GM19372 (cell line): ENCODE data around the gene PRL.

Source experiments
- ATAC-seq: cut with Tn5 transposase; IDR thresholded peaks from one replicate; pipeline ENCODE4 v1.9.1; 2021; ENCODE audit warnings: mild to moderate bottlenecking, low read depth, moderate library complexity; ENCODE audit not compliant: unreplicated experiment

PRL gene

DNA sequence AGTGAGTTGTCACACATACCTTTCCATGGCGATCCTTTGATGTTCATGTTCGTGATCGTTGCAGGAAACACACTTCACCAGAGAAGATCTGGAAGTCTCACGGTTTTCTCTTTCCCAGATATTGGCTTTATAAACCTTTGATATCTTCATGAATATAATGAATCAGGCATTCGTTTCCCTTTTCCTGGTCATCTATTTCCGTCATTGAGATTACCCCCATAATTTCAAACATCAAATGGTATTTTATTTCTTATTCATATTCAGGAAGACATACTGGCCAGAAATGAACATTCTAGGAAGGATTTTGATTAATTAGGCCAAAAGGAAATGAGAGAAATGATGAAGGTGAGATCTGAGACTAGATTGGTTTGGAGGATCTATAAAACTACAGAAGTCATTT lies at the start of gene PRL:
PRL (minus strand) TSS at position 101 of the 400 bp plus-strand sequence; CDS start at position 47, 54 bp downstream.
- no peak for ATAC-seq

DNA sequence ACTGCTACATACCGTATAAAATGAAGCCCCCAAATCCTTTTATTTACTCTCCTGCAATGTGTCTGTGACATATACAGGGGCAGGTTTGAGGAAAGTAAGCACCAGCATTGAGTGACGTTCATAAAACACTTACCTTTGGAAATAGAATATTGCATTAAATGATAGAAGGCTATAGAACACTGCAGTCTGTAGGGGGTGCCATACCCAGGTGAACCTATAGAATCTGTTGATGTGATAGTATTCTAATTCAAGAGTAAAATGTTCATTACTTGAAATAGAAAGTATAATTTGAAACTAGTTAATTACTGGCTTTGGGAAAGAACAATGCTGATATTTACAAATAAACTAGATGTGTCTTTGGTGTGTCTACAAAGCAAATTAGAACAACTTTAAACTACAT lies 47.0 kb upstream of the PRL start:
- ATAC-seq, result no peak

DNA sequence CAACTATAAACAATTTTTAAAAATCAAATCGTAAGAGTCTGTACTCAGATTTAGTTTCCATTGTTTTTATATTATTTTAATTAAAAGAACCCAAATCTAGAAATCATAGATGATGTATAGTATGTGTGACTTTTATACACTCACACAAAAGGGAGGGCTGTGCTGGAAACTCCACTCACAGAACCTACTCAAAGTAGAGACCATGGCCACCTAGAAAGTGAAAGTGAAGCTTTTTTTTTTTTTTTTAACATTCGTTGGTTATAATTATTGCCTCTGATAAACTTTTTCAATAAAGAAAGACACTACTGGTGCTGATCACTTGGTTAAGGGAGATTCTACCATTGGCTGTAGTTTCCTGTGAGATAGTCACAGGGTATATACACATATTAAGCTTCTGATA lies 37.9 kb upstream of the PRL start:
- no peak for ATAC-seq

DNA sequence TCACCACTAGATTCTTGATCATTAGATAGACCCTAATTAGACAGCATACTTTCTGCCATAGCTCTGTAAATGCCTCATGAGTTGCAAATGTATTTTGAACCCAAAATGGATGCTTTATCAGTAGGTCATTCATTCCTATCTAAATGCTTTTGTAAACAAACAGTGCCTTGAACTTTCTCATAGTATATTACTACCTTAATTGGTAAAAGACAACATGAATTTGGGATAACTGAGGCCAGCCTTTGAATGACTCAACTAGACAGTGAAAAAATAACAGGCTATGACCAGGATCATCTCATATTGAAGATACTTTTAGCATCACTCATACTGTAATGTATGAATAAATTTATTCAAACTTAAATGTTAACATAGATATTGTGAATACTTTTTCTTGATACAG lies 37.0 kb upstream of the PRL start:
- ATAC-seq, result no peak

DNA sequence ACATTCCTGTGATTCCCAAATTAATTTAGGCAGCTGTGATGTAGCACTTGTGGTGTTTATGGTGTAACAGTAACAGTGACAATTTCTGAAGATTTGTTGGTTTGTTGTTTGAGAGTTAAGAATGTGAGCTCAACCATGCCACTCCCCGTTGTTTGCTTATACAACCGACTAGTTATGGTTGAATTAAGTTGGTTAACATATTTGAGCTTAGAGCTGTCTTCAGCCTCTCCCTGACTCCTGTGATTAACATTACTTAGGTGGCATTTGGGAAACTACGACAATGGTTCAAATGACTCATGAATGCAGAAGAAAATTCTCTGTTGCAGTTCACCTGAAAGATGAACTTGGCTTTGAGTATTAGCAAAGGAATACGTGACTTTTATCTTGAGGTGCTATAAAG lies 35.9 kb upstream of the PRL start:
- no peak for ATAC-seq

DNA sequence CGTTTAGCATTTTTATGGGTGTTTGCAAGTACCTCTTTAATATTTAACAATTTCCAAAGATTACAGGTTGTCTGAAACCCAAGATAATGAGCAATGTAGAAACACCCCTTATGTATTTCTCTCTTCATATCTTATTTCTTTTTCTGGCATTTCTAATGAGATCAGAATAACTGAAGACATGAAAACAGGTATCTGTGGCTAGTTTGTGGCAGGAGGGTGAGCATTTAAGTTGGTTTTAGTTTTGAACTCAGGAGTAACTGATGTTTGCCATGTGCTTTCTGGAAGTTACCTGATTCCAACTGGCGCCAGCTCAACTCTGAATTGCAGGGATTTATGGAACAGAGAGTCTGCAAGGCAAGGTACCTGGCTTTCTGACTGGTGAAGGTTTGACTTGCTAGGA lies 35.4 kb upstream of the PRL start:
- no peak for ATAC-seq

DNA sequence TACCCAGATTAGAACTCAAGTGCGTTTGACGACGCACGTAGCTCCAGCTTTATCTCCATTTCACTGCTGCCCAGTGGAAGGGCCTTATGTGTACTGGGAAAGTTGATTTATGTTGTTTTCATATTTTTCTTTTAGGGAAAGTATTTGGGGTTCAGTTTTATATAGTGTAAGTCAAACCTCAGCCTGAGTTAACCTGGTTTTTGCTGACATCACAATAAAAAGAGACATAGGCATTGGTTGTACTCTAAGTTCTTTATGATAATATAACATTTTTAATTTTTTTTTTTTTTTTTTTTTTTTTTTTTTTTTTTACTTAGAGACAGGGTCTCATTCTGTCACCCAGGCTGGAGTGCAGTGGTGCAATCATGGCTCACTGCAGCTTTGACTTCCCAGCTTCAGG lies 34.1 kb upstream of the PRL start:
- ATAC-seq, result no peak

DNA sequence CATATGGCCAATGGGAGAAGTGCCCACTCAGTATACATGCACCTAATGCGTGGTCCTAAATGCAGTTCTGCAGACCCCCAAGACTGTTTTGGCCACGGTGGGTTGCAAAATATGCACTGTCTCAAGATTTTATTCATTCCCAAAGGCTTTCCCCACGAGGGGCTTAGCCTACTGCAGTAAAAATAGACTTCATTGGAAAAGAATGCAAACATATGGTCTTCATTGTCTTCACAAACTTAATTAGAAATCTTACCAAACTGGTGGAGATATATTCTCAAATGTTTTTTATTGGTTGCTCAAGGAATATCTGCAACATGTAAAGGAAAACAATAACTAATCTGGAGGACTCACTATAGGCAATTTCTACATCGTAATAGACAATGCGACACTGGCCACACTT lies 31.6 kb upstream of the PRL start:
- no peak for ATAC-seq

DNA sequence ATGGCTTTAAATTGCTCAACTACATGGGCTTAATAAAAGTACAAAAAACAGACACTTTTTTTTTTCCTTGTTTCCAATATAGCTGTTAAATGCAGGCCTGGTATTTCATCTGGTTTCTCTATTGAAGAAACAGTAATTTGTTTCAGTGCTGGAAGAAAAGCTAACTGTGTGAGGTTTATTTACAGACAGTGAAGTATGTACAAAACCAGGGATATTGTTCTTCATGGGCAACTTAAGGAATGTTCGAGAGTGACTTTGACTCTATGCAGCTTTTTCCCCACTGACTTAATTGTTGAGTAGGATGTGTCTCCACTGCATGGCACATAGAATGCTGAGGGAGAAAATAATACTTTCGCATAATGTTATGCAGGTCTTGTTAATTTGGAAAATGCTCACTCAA lies 31.0 kb upstream of the PRL start:
- ATAC-seq, result no peak

DNA sequence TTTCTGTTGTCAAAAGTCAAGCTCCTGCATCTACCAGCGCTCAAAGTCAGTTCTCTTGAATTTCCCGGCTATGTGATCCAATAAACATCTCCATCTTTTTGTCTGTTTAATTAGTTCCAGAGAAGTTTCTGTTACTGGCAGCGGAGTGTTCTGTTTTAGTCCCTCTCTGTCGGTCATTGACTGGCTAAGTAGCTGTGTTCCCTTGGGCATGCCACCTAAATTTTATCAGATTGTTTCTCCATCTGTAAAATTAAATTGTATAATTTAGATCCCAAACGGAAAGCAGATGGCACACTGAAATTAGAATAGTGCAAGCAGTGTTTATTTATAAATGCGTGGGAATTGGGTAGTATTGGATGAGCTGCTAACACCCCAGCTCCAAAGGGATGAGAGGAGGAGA lies 29.7 kb upstream of the PRL start:
- no peak for ATAC-seq

DNA sequence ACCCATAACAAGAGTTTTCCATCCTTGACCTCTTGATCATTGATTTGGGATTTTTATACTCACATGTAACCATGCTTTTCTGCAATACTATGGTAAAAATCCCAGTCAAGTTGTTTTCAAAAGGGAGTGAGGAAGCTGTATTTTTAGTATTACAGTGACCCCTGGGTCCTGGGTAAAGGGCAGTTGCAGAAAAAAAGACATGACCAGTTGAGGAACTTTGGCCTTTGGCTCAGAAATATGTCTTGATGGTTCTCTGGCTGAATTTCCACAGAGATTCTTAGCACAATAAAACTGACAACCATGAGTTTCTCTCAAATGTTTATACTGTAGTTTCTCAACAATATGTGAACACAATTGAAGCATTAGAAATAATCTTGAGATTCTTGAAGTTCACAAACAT lies 28.6 kb upstream of the PRL start:
- ATAC-seq, result no peak

DNA sequence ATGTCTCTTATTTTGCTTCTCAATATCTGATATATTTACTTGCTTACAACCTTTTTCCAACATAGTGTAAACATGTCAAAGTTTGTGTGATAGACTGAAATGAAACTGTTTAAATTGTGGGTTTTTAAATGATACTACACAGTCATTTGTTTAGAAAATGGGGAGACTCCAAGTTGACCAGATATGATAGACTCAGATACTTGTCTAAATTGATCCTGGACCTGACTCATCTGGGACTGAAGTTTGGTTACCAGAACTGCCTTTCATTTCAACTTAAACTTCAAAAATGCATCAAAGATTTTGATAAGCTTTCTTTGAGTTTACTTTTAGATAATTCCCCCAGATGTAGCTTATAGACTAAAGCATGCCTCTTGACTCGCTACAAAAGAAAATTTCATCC lies 27.0 kb upstream of the PRL start:
- no peak for ATAC-seq

DNA sequence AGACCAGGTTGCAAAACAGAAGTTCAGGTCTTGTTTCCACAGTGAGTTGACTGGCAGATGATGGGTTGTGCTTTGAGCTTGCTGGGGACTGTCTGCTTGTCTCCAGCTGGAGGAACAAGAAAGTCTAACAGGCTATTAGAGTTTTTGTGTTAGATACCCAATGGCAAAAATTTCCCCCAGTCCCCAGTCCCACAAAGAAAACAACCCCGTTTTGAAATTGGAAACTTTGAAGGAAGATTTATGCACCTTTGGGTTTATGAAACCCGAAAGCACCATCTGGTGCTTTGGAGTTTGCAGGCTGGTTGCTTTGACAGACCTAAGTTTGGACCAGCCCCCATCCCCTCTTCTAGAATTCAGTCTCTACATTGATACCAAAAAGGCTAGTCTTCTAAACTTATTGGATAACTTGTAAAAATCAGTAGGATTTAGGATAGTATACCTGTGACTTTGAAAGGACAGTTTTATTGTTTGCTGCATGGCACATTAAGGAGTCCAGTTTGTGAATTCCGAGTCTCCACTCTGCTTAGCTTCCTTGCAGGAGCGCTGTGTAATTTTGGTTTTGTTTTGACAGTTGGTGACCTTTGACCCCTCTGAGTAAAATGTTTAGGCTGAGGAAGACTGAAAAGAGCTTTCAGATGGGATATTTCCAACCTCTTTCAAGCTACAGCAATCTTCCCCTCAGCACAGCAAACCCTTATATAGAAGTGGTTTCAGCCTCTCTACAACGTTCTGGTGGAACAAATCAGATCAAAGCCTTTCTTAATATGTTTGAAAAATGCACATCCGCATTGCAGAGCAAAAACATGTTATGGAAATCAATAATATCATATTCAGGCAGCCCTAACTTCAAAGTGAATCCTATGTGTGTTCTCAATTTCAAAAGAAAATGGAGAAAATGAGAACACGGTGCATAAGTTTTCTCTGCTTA lies 25.5 kb upstream of the PRL start:
- ATAC-seq, result no peak

DNA sequence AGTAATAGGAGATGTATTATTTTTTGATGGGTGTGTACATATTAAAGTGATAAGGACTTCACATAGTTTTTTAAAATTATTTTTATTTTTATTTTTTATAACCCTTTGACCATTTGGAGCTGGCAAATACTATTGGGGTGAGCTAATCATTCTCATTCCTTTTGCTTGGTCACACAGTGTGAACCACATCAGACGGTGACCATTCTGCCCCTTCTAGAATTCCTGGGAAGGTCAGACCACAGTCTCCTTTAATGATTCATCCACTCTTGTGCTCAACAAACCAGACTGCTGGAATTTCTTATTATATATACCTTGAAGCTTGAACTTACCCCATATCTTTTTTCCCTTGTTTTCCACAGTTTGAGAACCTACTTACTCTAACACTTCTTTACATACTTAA lies 23.9 kb upstream of the PRL start:
- ATAC-seq, result no peak

DNA sequence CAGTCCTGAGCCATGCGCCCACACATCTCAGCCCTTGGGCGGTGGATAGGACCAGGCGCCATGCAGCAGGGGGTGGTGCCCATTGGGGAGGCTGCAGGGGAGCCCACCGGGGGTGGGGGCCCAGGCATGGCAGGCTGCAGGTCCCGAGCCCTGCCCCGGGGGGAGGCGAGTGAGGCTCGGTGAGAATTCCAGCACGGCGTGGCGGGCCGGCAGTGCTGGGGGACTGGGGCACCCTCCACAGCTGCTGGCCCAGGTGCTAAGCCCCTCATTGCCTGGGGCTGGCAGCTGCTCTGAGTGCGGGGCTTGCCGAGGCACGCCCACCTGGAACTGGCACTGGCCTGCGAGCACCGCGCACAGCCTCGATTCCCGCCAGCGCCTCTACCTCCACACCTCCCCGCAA lies 21.6 kb upstream of the PRL start:
- ATAC-seq, result no peak

DNA sequence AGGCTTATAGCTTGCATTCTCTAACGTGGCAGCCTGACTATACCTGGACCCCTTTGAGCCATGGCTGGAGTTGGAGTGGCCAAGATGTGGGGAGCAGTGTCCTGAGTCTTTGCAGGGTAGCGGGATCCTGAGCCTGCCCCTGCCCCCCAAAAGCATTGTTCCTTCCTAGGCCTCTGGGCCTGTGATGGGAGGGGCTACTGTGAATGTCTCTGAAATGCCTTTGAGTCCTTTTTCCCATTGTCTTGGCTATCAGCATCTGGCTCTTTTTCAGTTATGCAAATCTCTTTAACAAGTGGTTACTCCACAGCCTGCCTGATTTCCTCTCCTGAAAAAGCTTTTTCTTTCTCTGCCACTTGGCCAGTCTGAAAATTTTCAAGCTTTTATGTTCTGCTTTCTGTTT lies 17.0 kb upstream of the PRL start:
- no peak for ATAC-seq

DNA sequence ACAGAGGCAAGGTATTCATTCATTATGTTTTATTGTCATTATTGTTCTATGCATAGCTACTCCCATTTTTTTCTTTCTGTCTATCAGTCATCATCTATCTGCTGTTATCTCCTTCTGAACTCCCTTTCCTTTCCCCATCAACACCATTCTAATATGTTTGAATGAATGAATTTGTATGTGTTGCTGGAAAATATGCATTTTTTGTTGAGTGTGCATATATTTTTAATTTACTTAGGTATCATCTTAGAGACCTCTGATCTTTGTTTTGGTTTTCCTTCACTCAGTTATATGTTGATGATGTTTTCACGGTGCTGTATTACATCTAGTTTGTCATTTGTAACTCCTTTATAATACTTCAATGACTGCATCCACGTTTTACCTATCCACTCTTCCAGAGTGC lies 12.1 kb upstream of the PRL start:
- no peak for ATAC-seq

DNA sequence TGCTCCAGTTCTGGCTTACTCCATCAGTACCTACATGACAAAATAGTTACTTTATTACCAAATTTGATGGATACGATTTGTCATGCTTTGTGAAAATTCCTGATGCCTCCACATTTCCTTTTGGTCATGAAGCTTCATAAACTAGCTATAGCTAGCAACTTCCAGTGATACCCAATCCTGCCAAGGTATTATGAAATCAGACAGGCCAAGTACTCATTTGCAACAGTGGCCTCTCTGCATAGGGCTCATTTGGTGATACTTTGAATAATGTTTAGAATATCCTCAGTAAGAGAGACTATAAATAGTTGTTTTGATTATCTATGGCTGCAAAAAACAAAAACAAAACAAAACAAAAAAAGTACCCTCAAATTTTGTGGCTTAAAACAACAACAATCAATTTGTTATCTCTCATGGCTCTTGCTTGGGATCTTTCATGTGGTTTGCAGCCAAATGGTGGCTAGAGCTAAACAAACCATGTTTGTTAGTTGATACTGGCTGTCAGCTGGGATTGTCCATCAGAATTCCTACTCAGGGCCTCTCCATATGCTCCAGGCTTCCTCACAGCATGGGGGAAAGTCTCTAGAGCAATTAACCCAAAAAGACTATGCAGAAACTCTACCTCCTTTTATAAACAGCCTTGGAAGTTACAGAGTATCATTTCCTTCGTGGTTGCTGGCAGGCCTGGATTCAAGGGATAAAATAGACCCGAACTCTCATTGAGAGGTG lies 10.1 kb upstream of the PRL start:
- no peak for ATAC-seq

DNA sequence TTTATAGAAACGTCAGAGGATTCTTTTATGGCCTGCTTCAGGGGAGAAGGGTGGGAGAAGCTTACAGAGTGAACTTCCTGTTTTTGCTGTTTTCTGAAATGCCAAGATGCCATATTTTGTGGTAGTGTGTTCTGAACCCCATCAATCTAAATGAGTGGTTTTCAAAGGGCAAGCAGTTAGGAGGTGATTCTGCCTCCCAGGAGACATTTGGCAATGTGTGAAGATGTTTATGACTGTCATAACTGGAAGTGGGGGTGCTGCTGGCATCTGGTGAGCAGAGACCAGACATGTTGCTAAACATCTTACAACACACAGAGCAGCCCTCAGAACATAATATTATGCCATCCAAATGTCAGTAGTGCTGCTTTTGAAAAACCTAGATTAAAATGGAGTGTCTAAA lies 6.0 kb upstream of the PRL start:
- ATAC-seq, result no peak

DNA sequence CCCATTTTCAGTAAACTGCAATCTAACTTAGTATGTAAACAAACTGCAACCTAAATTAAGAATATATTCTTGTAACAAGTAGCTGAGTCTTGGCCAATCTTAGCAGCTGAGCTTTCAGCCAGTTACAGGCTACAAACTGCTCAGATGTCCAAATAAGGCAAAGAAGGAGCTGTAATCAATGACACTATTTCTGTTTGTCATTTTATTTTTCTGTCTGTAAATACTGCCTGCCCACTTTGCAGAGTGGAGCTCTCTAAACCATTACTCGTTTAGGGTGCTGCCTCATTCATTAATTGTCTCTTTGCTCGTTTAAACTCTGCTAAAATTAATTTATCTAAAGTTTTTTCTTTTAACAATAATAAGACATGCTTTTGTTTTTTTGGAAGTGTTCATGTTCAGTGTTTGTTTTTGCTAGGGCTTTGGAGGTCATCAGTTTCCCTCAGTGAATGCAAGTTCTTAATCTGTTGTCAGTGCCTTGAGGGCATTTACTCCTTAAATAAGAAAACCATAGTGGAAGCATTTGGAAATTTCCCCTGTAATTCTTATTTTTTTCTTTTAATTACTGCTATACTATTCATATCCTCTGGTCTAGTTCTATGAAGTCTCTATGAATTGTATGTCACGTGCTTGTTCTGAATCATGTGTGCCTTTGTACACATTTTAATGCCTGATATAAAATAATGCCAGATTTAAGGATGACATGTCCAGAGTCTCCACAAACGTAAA lies 3.6 kb upstream of the PRL start:
- no peak for ATAC-seq

DNA sequence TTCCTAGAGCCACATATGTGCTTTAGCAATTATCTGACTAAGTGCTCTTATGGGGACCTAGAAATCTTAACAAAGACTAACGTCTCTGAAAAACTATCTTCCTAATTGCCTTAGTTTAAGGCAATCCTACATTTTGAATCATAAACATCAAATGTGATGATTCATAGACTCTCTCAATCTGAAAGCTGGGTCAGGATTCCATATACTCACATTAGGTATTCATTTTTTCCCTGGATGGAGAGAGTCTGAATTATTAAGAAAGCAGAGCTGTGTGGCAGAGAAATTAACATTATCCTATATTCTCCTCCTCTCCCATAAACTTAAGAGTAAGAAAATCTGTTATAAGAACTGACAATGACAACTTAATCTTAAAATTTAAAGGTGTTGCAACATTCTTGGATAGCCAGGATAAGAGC lies 1.6 kb upstream of the PRL start:
- ATAC-seq, result no peak
